GM23248 (cell line): ENCODE data around the gene APOLD1. TPM values are rescaled to one million over a fixed set of nuclear protein-coding genes. Genes with fewer than 3 reads are reported as not detected.

Source experiments
- DNase-seq: peaks from one replicate; pipeline ENCODE4 v3.0.0-alpha.2; 2015
- H2AFZ ChIP-seq: fragments of 200-600 bp; sonication (generic); 2 replicates; pipeline ENCODE4 v1.6.1; 2016; ENCODE audit warnings: antibody characterized with exemption
- H3F3A ChIP-seq: fragments of 200-600 bp; sonication (generic); 2 replicates; pipeline ENCODE4 v1.6.1; 2016; ENCODE audit warnings: mild to moderate bottlenecking, antibody characterized with exemption, mixed run types; ENCODE audit not compliant: insufficient read depth
- H3K27ac ChIP-seq: fragments of 200-600 bp; sonication (generic); 2 replicates; pipeline ENCODE4 v1.5.1; 2016; ENCODE audit warnings: mild to moderate bottlenecking
- H3K27me3 ChIP-seq: fragments of 200-600 bp; sonication (generic); replicated peaks from 2 replicates; pipeline ENCODE4 v1.6.1; 2016; ENCODE audit warnings: mild to moderate bottlenecking; ENCODE audit not compliant: insufficient read depth
- H3K36me3 ChIP-seq: fragments of 200-600 bp; sonication (generic); 2 replicates; pipeline ENCODE4 v1.6.1; 2016; ENCODE audit warnings: low read depth, mild to moderate bottlenecking
- H3K4me1 ChIP-seq: fragments of 200-600 bp; sonication (generic); 2 replicates; pipeline ENCODE4 v1.6.1; 2016; ENCODE audit warnings: mild to moderate bottlenecking; ENCODE audit not compliant: insufficient read depth
- H3K4me2 ChIP-seq: fragments of 200-600 bp; sonication (generic); one replicate; pipeline ENCODE4 v1.6.1; 2016; ENCODE audit warnings: mild to moderate bottlenecking; ENCODE audit not compliant: unreplicated experiment
- H3K4me3 ChIP-seq: fragments of 200-600 bp; sonication (generic); 2 replicates; pipeline ENCODE4 v1.5.1; 2016; ENCODE audit warnings: mild to moderate bottlenecking
- H3K79me2 ChIP-seq: fragments of 200-600 bp; sonication (generic); 2 replicates; pipeline ENCODE4 v1.6.1; 2016; ENCODE audit warnings: mild to moderate bottlenecking; ENCODE audit not compliant: insufficient read depth
- H3K9ac ChIP-seq: fragments of 200-600 bp; sonication (generic); 2 replicates; pipeline ENCODE4 v1.6.1; 2016; ENCODE audit warnings: mild to moderate bottlenecking
- H3K9me2 ChIP-seq: fragments of 200-600 bp; sonication (generic); 2 replicates; pipeline ENCODE4 v1.6.1; 2016; ENCODE audit warnings: mixed run types, mild to moderate bottlenecking, moderate library complexity; ENCODE audit not compliant: insufficient read depth
- H3K9me3 ChIP-seq: fragments of 200-600 bp; sonication (generic); one replicate; pipeline ENCODE4 v1.6.1; 2017; ENCODE audit warnings: low read depth
- H4K20me1 ChIP-seq: fragments of 200-600 bp; sonication (generic); 2 replicates; pipeline ENCODE4 v1.6.0; 2016; ENCODE audit not compliant: insufficient read depth
- EZH2 ChIP-seq: fragments of 200-600 bp; sonication (generic); IDR thresholded peaks from 2 replicates; pipeline ENCODE4 v1.6.1; 2018; ENCODE audit warnings: antibody characterized with exemption, mild to moderate bottlenecking; ENCODE audit not compliant: insufficient read depth, poor library complexity, severe bottlenecking
- EZH2phosphoT487 ChIP-seq: fragments of 200-600 bp; sonication (generic); IDR thresholded peaks from 2 replicates; pipeline ENCODE4 v1.6.1; 2018; ENCODE audit warnings: antibody characterized with exemption, moderate library complexity, mild to moderate bottlenecking, low read depth; ENCODE audit not compliant: insufficient read depth
- WGBS, 2 experiments: methylation state at CpG; one replicate each; pipeline ENCODE4 v1.1.6; 2015 to 2017; ENCODE audit warnings: low lambda C conversion rate in 2 of 2, low coverage in 1 of 2; ENCODE audit errors: missing lambda C conversion rate in 2 of 2; 5-methylcytosine and 5-hydroxymethylcytosine counted together
- in situ Hi-C: fragments of 300-500 bp; cut with MboI; formaldehyde crosslinking; loops from 2 replicates; pipeline ENCODE4 v1.15.0; 2020
- polyA plus RNA-seq: library from polyadenylated mRNA; unstranded; fragments of >200 nt; fragmentation: Nextera tagmentation; extraction: Ambion mirVana; gene quantifications from 2 replicates; pipeline ENCODE4 v1.2.1, GENCODE V29; 2016
- total RNA-seq: library from RNA; depleted of rRNA; stranded (reverse); fragments of >200 nt; shearing (Covaris generic); gene quantifications from 2 replicates; pipeline ENCODE4 v1.2.3, GENCODE V29; 2014

Gene APOLD1
- total and polyA plus RNA-seq, 2 experiments from 2014 or later, result 3.8 to 5.2 TPM

DNA sequence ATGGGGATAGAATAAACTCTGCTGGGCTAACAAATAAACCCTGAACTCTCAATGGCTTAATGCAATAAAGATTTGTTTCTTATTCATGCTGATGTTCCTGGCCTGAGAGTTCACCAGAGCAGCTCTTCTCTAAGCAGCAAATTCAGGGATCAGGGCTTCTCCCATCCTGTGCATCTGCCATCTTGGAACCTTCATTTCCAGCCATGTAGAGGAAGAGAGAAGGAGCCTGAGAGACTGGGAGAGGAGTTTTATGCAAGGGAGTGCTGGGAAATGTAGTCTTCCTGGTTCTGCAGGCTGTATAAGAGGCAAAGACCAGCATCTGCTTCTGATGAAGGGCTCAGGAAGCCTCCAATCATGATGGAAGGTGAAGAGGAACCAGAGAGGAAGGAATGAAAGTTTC lies 20.6 kb upstream of the APOLD1 start:
- Histone ChIP-seq H3F3A (no peaks in the 10 kb centered on the region), H3K36me3 (no peaks in the 10 kb centered on the region), H4K20me1 (no peaks in the 10 kb centered on the region), H3K79me2 (0 out of 2 replicates have a peak, but pooled peaks cover 5% of the 10 kb centered on the region), H3K27ac (no peak overlapping the region), H3K9me2 (no peaks in the 10 kb centered on the region), H3K4me1 (no peaks in the 10 kb centered on the region), H2AFZ (no peak overlapping the region), H3K4me3 (no peak overlapping the region), H3K27me3 (no peaks in the 10 kb centered on the region), H3K4me2 (no peak overlapping the region), H3K9ac (no peak overlapping the region), H3K9me3 (no peaks in the 10 kb centered on the region)
- in situ Hi-C loops, result no loop called here
- TF ChIP-seq EZH2phosphoT487 (no peak), EZH2 (no peak)
- DNase-seq, result no peak

DNA sequence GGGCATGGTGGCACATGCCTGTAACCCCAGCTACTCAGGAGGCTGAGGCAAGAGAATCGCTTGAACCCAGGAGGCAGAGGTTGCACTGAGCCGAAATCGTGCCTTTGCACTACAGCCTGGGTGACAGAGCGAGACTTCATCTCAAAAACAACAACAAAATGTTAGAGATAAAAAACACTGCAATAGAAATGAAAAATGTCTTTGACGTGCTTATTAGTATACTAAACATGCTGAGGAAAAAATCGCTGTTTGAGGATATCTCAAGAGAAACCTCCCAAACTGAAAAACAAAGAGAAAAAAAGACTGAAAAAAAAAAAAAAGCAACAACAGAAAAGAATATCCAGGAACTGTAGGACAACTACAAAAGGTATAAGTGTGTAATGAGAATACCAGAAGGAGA lies 15.2 kb upstream of the APOLD1 start:
- Histone ChIP-seq H3K4me3 (no peak overlapping the region), H3K9me2 (no peaks in the 10 kb centered on the region), H3K79me2 (no peaks in the 10 kb centered on the region), H3K4me1 (no peaks in the 10 kb centered on the region), H3K27ac (no peak overlapping the region), H3K36me3 (no peaks in the 10 kb centered on the region), H3F3A (no peaks in the 10 kb centered on the region), H3K27me3 (no peaks in the 10 kb centered on the region), H4K20me1 (no peaks in the 10 kb centered on the region), H3K9me3 (no peaks in the 10 kb centered on the region), H3K9ac (no peak overlapping the region), H2AFZ (no peak overlapping the region), H3K4me2 (no peak overlapping the region)
- no peak for DNase-seq
- no peak for TF ChIP-seq EZH2
- no peak for TF ChIP-seq EZH2phosphoT487
- 98 to 99% methylated on average over 6 of the region's 6 CpGs for WGBS, 2 experiments
- in situ Hi-C loops, result no loop called here

DNA sequence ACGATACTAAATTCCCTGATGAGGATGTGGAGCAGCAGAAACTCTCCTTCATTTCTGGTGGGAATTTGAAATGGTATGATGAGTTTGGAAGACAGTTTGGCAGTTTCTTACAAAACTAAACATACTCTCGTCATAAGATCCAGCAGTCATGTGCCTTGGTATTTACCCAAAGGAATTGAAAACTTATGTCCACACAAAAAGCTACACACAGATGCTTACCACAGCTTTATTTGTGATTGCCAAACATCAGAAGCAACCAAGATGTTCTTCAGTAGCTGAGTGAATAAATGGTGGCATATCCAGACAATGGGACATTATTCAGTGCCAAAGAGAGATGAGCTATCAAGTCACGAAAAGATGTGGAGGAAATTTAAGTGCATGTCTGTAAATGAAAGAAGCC lies 10.7 kb upstream of the APOLD1 start:
- 38 to 44% methylated on average over 3 of the region's 3 CpGs for WGBS, 2 experiments

DNA sequence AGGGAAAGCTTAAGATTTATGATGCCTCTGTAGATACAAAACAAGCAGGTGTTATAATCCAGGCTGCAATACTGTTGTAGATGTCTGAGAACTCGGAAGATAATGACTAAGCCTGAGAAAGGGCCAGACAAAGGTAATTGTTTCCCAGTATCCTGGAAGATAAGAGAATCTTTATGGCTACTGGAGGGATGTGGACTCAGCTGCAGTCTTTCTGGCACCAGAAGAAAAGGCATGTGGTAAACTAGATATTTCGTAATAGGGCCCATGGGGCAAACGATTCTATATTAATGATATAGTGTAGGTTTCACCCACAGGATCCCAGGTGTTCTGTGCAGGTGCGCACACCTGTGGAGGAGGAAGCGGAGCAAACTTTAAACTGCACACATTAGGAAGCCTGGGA lies 9.2 kb upstream of the APOLD1 start:
- H3K79me2 ChIP-seq, result no peaks in the 10 kb centered on the region
- H3K4me3 ChIP-seq, result no peak overlapping the region
- H4K20me1 ChIP-seq, result no peaks in the 10 kb centered on the region
- H2AFZ ChIP-seq, result no peak overlapping the region
- in situ Hi-C loops, result no loop called here
- peaks cover 10% of the 10 kb centered on the region; the same call in 1 of the 2 replicates for H3F3A ChIP-seq
- no peak for DNase-seq
- TF ChIP-seq EZH2 (no peak), EZH2phosphoT487 (no peak)
- no peaks in the 10 kb centered on the region for H3K36me3 ChIP-seq
- H3K27me3 ChIP-seq, result no peaks in the 10 kb centered on the region
- no peak overlapping the region for H3K4me2 ChIP-seq
- 77% methylated on average over 5 of the region's 5 CpGs for WGBS, 2 experiments
- H3K4me1 ChIP-seq, result peaks cover 13% of the 10 kb centered on the region
- no peak overlapping the region for H3K27ac ChIP-seq
- no peaks in the 10 kb centered on the region for H3K9me2 ChIP-seq
- no peaks in the 10 kb centered on the region for H3K9me3 ChIP-seq
- H3K9ac ChIP-seq, result no peak overlapping the region

More for the DNA sequence above, 10.7 kb upstream of the APOLD1 start:
- no peak overlapping the region for H2AFZ ChIP-seq
- peaks cover 10% of the 10 kb centered on the region; the same call in 1 of the 2 replicates for H3F3A ChIP-seq
- no peaks in the 10 kb centered on the region for H3K9me3 ChIP-seq
- no peak overlapping the region for H3K9ac ChIP-seq
- H3K4me2 ChIP-seq, result no peak overlapping the region
- no peaks in the 10 kb centered on the region for H3K9me2 ChIP-seq
- in situ Hi-C loops, result no loop called here
- TF ChIP-seq EZH2phosphoT487, result no peak
- no peak for TF ChIP-seq EZH2
- DNase-seq, result no peak
- no peaks in the 10 kb centered on the region for H3K36me3 ChIP-seq
- no peaks in the 10 kb centered on the region for H4K20me1 ChIP-seq
- no peaks in the 10 kb centered on the region for H3K27me3 ChIP-seq
- peaks cover 8% of the 10 kb centered on the region for H3K4me1 ChIP-seq
- no peak overlapping the region for H3K27ac ChIP-seq
- no peaks in the 10 kb centered on the region for H3K79me2 ChIP-seq
- no peak overlapping the region for H3K4me3 ChIP-seq

DNA sequence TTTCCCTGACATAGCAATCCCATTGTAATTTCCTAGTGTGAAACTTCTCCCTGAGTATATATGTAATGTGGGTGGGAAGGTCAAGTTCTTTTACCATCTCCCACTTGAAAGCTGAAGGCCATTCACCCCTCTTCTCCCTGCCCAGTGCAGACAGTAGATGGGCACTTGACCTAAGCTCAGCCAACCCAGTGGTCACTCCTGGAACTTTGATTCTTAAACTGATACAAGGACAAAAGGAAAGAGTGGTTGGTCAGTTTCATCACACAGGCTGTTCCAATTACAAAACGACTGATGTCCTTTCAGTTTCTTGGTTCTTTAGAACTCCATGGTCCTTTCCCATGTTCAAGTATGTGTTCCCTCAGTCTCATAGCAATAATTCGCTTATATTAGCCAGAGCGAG lies 8.4 kb upstream of the APOLD1 start:
- Histone ChIP-seq H3K27me3 (no peaks in the 10 kb centered on the region), H3K27ac (no peak overlapping the region), H2AFZ (no peak overlapping the region), H3F3A (peaks cover 10% of the 10 kb centered on the region; the same call in 1 of the 2 replicates), H3K4me2 (no peak overlapping the region), H4K20me1 (no peaks in the 10 kb centered on the region), H3K9me3 (no peaks in the 10 kb centered on the region), H3K4me3 (no peak overlapping the region), H3K9ac (no peak overlapping the region), H3K79me2 (no peaks in the 10 kb centered on the region), H3K4me1 (peaks cover 13% of the 10 kb centered on the region), H3K9me2 (no peaks in the 10 kb centered on the region), H3K36me3 (no peaks in the 10 kb centered on the region)
- DNase-seq, result no peak
- in situ Hi-C loops, result no loop called here
- WGBS, 2 experiments, result 73 to 75% methylated on average over 3 of the region's 3 CpGs
- TF ChIP-seq EZH2, result no peak
- no peak for TF ChIP-seq EZH2phosphoT487
